Measurements from ENCODE around the gene MED13.

The MED13 gene

GRCh38 chr17:62062302-62062701, 2.8 kb downstream of the MED13 start:
- ChIA-PET CTCF (interaction anchor here (0.7 kb wide), 3 partner anchors 14 to 356 kb away, joined by 3 to 4 read pairs (median 3); no protein-coding TSS in a partner anchor), POLR2A (interaction anchor here (0.6 to 0.7 kb wide), 2 partner anchors 44 to 410 kb away, joined by 3 to 6 read pairs; no protein-coding TSS in a partner anchor)
- peaks cover 24 to 35% of the 10 kb centered on the region in 2 experiments for H3K36me3 ChIP-seq (ENCODE audit: control insufficient read depth in 2 of 2, insufficient read depth in 1 of 2, low read length in 2 of 2)
- TF ChIP-seq ZNF623 (tag by site-specific recombination; IDR thresholded peaks at IDR 0.05) (no peak), ZSCAN4 (tag by site-specific recombination; IDR thresholded peaks at IDR 0.05) (peak; percentile 85), ZNF398 (tag by site-specific recombination; IDR thresholded peaks at IDR 0.05) (peak; percentile 34; the same call in 1 of the 2 replicates), BCL6B (tag by site-specific recombination; IDR thresholded peaks at IDR 0.05) (peak; percentile 44; the same call in 1 of the 2 replicates), ZNF529 (tag by site-specific recombination; IDR thresholded peaks at IDR 0.05; ENCODE audit: insufficient replicate concordance) (no peak), KLF16 (tag by site-specific recombination; IDR thresholded peaks at IDR 0.05) (no peak), ZNF629 (tag by site-specific recombination; IDR thresholded peaks at IDR 0.05) (peak; percentile 70), ATF2 (tag by site-specific recombination; IDR thresholded peaks at IDR 0.05; ENCODE audit: low read depth) (no peak), ZNF366 (tag by site-specific recombination; conservative IDR thresholded peaks at IDR 0.05) (peak; percentile 81), ZNF2 (tag by site-specific recombination; IDR thresholded peaks at IDR 0.05) (peak; percentile 78; the same call in 1 of the 2 replicates), INSM2 (tag by site-specific recombination; IDR thresholded peaks at IDR 0.05) (peak; percentile 71), ZEB2 (tag by site-specific recombination; IDR thresholded peaks at IDR 0.05) (peak; percentile 68), PRDM6 (tag by site-specific recombination; IDR thresholded peaks at IDR 0.05) (peak; percentile 82), SP3 (tag by site-specific recombination; IDR thresholded peaks at IDR 0.05) (peak; percentile 36; the same call in 1 of the 2 replicates), ZNF280C (tag by site-specific recombination; IDR thresholded peaks at IDR 0.05) (no peak), ZNF747 (tag by site-specific recombination; IDR thresholded peaks at IDR 0.05) (no peak), ZNF664 (tag by site-specific recombination; IDR thresholded peaks at IDR 0.05) (0 out of 2 replicates have a peak, but pooled peaks have one; percentile 12), BCL11A (tag by site-specific recombination; IDR thresholded peaks at IDR 0.05; ENCODE audit: low read depth) (peak; percentile 84), FEZF1 (tag by site-specific recombination; IDR thresholded peaks at IDR 0.05) (peak; percentile 41; the same call in 1 of the 2 replicates), ZNF391 (tag by site-specific recombination; IDR thresholded peaks at IDR 0.05; ENCODE audit: borderline replicate concordance, low read depth) (0 out of 2 replicates have a peak, but pooled peaks have one; percentile 64), TSHZ1 (tag by site-specific recombination; IDR thresholded peaks at IDR 0.05; ENCODE audit: borderline replicate concordance) (peak; percentile 70; the same call in 1 of the 2 replicates)

More at GRCh38 chr17:62062302-62062701, 2.8 kb downstream of the MED13 start:
- Histone ChIP-seq H3K9me3 (ENCODE audit: control insufficient read depth, insufficient read depth, low read depth, low read length) (no peaks in the 10 kb centered on the region), H3K4me1 (ENCODE audit: control insufficient read depth, insufficient read depth, low read length) (peaks cover 36% of the 10 kb centered on the region), H3K4me3 (ENCODE audit: low read depth, low read length) (peak overlapping the region; percentile 97), H3K27ac (ENCODE audit: extremely low read depth, low read depth, low read length) (peak overlapping the region; percentile 34; the same call in 1 of the 2 replicates)
